ENCODE measurements around the gene CACNG5. TPM values are rescaled to one million over a fixed set of nuclear protein-coding genes. Genes with fewer than 3 reads are reported as not detected.

CACNG5 gene
- total and polyA plus RNA-seq, 4 donors = not detected

- H3K9me3 ChIP-seq (ENCODE audit: control insufficient read depth in 4 of 4, low read length in 3 of 4) = no peaks in the 10 kb centered on the region
- no peak for DNase-seq (ENCODE audit: low spot score)
- no peaks in the 10 kb centered on the region for H3K4me1 ChIP-seq (ENCODE audit: control insufficient read depth in 4 of 4, insufficient read depth in 4 of 4, low read length in 3 of 4)
- 52% methylated on average over 1 of the region's 1 CpG for WGBS
- no peak overlapping the region for H3K27ac ChIP-seq (ENCODE audit: low read depth in 1 of 2, low read length in 2 of 2)
- no peak overlapping the region for H3K4me3 ChIP-seq (ENCODE audit: low read depth in 1 of 3, low read length in 3 of 3)
- H3K9ac ChIP-seq (ENCODE audit: low read depth in 1 of 2, low read length in 2 of 2) = no peak overlapping the region
- TF ChIP-seq GABPA (IDR thresholded peaks at IDR 0.05 in 1 of 2, conservative IDR thresholded peaks at IDR 0.05 in 1 of 2) (no peak), JUND (IDR thresholded peaks at IDR 0.05) (no peak), TAF1 (conservative IDR thresholded peaks at IDR 0.05) (no peak), FOXA2 (IDR thresholded peaks at IDR 0.05) (no peak), MAX (IDR thresholded peaks at IDR 0.05) (no peak), SP1 (IDR thresholded peaks at IDR 0.05) (no peak), HNF4A (conservative IDR thresholded peaks at IDR 0.05) (no peak), EGR1 (IDR thresholded peaks at IDR 0.05; ENCODE audit: low read depth in 2 of 2) (no peak), YY1 (IDR thresholded peaks at IDR 0.05) (no peak)
- TF ChIP-seq, protein P1, sequence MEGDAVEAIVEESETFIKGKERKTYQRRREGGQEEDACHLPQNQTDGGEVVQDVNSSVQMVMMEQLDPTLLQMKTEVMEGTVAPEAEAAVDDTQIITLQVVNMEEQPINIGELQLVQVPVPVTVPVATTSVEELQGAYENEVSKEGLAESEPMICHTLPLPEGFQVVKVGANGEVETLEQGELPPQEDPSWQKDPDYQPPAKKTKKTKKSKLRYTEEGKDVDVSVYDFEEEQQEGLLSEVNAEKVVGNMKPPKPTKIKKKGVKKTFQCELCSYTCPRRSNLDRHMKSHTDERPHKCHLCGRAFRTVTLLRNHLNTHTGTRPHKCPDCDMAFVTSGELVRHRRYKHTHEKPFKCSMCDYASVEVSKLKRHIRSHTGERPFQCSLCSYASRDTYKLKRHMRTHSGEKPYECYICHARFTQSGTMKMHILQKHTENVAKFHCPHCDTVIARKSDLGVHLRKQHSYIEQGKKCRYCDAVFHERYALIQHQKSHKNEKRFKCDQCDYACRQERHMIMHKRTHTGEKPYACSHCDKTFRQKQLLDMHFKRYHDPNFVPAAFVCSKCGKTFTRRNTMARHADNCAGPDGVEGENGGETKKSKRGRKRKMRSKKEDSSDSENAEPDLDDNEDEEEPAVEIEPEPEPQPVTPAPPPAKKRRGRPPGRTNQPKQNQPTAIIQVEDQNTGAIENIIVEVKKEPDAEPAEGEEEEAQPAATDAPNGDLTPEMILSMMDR (IDR thresholded peaks at IDR 0.05; ENCODE audit: low read depth, low read length, missing input control) = no peak
- H3K36me3 ChIP-seq (ENCODE audit: control insufficient read depth in 4 of 4, insufficient read depth in 3 of 4, low read depth in 1 of 4, low read length in 3 of 4) = no peaks in the 10 kb centered on the region
- H3K27me3 ChIP-seq (ENCODE audit: control insufficient read depth in 4 of 4, insufficient read depth in 4 of 4, low read length in 3 of 4) = peaks cover 0 to 9% (median 0%) of the 10 kb centered on the region in 4 donors
These were observed 94.7 kb downstream of the CACNG5 start for GRCh38 chr17:66929591-66929990.

DNA sequence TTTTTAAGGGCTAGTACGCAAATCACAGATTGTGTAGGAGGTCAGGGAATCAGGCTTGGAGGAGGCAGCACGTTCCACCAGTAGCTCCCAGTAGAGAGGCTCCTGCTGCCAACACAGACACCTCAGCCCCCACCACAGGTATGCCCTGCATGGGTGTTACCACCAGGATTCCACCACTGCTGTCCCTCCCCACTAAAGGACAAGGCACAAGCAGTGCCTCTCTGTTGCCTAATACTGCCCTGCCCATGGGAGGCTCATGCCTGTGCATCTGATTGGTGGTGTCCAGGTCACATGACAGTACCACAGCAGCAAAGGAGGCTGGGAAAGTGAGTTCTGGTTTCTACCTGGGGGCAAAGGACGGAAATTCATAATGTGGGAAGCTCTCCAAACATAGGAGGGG is 96.0 kb downstream of the CACNG5 start:
- H3K27ac ChIP-seq (ENCODE audit: low read depth in 1 of 2, low read length in 2 of 2) = no peak overlapping the region
- peaks cover 0 to 9% (median 0%) of the 10 kb centered on the region in 4 donors for H3K27me3 ChIP-seq (ENCODE audit: control insufficient read depth in 4 of 4, insufficient read depth in 4 of 4, low read length in 3 of 4)
- no peak overlapping the region for H3K4me3 ChIP-seq (ENCODE audit: low read depth in 1 of 3, low read length in 3 of 3)
- no peak for DNase-seq (ENCODE audit: low spot score)
- no peaks in the 10 kb centered on the region for H3K4me1 ChIP-seq (ENCODE audit: control insufficient read depth in 4 of 4, insufficient read depth in 4 of 4, low read length in 3 of 4)
- 79% methylated on average over 3 of the region's 3 CpGs for WGBS
- no peaks in the 10 kb centered on the region for H3K36me3 ChIP-seq (ENCODE audit: control insufficient read depth in 4 of 4, insufficient read depth in 3 of 4, low read depth in 1 of 4, low read length in 3 of 4)
- H3K9ac ChIP-seq (ENCODE audit: low read depth in 1 of 2, low read length in 2 of 2) = no peak overlapping the region
- no peaks in the 10 kb centered on the region for H3K9me3 ChIP-seq (ENCODE audit: control insufficient read depth in 4 of 4, low read length in 3 of 4)
- TF ChIP-seq SP1 (IDR thresholded peaks at IDR 0.05) (no peak), HNF4G (IDR thresholded peaks at IDR 0.05) (no peak), NR2F2 (IDR thresholded peaks at IDR 0.05) (no peak), FOXA2 (IDR thresholded peaks at IDR 0.05) (no peak), GABPA (IDR thresholded peaks at IDR 0.05 in 1 of 2, conservative IDR thresholded peaks at IDR 0.05 in 1 of 2) (no peak), YY1 (IDR thresholded peaks at IDR 0.05) (no peak), FOXA1 (IDR thresholded peaks at IDR 0.05) (no peak)

DNA sequence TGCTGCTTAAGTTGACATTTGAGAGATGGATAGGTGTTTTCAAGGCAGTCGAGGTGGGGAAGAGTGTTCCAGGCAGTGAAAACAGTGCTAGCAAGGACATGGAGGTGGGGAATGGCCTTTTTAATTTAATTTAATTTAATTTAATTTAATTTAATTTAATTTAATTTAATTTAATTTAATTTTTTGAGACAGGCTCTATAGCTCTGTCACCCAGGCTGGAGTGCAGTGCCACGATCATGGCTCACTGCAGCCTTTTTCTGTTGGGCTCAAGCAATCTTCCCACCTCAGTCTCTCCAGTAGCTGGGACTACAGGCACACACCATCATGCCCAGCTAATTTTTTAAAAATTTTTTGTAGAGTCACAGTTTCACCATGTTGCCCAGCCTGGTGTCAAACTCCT is 97.4 kb downstream of the CACNG5 start:
- H3K9me3 ChIP-seq (ENCODE audit: control insufficient read depth in 4 of 4, low read length in 3 of 4) = no peaks in the 10 kb centered on the region
- H3K4me3 ChIP-seq (ENCODE audit: low read depth in 1 of 3, low read length in 3 of 3) = no peak overlapping the region
- TF ChIP-seq REST (IDR thresholded peaks at IDR 0.05) = no peak
- no peak for TF ChIP-seq EGR1 (IDR thresholded peaks at IDR 0.05; ENCODE audit: low read depth in 2 of 2)
- TF ChIP-seq RXRA (IDR thresholded peaks at IDR 0.05) = no peak
- TF ChIP-seq MAX (IDR thresholded peaks at IDR 0.05) = no peak
- TF ChIP-seq RAD21 (IDR thresholded peaks at IDR 0.05) = no peak
- TF ChIP-seq FOXA1 (IDR thresholded peaks at IDR 0.05) = no peak
- TF ChIP-seq, protein P2, sequence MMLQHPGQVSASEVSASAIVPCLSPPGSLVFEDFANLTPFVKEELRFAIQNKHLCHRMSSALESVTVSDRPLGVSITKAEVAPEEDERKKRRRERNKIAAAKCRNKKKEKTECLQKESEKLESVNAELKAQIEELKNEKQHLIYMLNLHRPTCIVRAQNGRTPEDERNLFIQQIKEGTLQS (IDR thresholded peaks at IDR 0.05) = no peak
- no peak for TF ChIP-seq HNF4G (IDR thresholded peaks at IDR 0.05)
- TF ChIP-seq NR2F2 (IDR thresholded peaks at IDR 0.05) = no peak
- TF ChIP-seq, protein P3, sequence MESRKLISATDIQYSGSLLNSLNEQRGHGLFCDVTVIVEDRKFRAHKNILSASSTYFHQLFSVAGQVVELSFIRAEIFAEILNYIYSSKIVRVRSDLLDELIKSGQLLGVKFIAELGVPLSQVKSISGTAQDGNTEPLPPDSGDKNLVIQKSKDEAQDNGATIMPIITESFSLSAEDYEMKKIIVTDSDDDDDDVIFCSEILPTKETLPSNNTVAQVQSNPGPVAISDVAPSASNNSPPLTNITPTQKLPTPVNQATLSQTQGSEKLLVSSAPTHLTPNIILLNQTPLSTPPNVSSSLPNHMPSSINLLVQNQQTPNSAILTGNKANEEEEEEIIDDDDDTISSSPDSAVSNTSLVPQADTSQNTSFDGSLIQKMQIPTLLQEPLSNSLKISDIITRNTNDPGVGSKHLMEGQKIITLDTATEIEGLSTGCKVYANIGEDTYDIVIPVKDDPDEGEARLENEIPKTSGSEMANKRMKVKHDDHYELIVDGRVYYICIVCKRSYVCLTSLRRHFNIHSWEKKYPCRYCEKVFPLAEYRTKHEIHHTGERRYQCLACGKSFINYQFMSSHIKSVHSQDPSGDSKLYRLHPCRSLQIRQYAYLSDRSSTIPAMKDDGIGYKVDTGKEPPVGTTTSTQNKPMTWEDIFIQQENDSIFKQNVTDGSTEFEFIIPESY (IDR thresholded peaks at IDR 0.05) = no peak
- TF ChIP-seq HNF4A (conservative IDR thresholded peaks at IDR 0.05) = no peak
- no peak for TF ChIP-seq TAF1 (conservative IDR thresholded peaks at IDR 0.05)
- H3K4me1 ChIP-seq (ENCODE audit: control insufficient read depth in 4 of 4, insufficient read depth in 4 of 4, low read length in 3 of 4) = no peaks in the 10 kb centered on the region
- peaks cover 0 to 2% (median 0%) of the 10 kb centered on the region in 4 donors for H3K27me3 ChIP-seq (ENCODE audit: control insufficient read depth in 4 of 4, insufficient read depth in 4 of 4, low read length in 3 of 4)
- 82% methylated on average over 2 of the region's 2 CpGs for WGBS
- no peak for DNase-seq (ENCODE audit: low spot score)
- no peak overlapping the region for H3K9ac ChIP-seq (ENCODE audit: low read depth in 1 of 2, low read length in 2 of 2)
- H3K36me3 ChIP-seq (ENCODE audit: control insufficient read depth in 4 of 4, insufficient read depth in 3 of 4, low read depth in 1 of 4, low read length in 3 of 4) = no peaks in the 10 kb centered on the region
- H3K27ac ChIP-seq (ENCODE audit: low read depth in 1 of 2, low read length in 2 of 2) = no peak overlapping the region
